ENCODE results near the gene ADCY9.
"Not testable (repeated sequence)": the region's sequence is repeated elsewhere in the genome, so short reads cannot be mapped to it uniquely, and the experiment has no call there.

Gene ADCY9

DNA sequence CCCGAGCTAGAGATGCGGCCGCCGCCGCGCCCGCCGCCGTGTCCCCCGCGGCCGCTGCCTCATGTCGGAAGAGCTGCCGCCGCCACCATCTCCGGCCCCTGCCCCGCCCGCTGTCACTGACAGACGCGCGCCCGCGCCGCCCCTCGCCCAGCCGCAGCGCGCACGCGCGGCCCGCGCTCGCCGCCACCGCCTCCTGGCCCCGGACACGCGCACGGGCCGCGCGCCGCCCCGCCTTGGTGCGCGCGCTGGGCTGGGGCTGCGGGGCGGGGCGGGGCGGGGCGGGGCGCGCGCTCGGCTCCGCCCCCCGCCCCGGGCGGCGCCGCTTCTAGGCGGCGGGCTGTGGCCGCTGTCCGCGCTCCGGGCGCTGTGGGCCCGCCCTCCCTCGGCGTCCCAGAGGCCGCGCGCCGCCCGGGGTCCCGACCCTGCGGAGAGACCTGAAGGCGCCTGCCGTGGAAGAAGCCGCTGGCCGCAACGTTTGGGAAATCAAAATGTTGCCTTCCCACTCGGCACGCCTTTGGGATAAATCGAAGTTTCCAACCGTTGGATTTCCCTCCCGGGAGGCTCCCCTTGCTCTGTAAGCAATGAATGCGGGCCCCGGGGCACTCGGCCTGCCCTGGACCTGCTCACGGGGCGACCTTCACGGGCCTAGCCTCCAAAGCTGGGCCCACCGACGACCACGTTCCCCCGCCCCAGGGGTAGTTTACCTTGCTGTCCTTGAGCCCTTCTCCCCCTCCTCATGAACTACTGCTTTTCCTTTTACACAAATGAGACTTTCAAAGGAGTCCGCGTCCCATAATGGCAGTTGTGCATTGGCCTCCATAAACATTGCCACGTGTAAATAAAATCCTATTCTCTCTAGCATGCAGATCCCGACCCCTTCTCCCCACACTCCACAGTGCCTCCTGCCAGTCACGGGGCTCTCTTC lies at the start of gene ADCY9:
TSS of gene ADCY9 (minus strand) at position 118 of the 925 bp plus-strand sequence. CDS start 1,000 bp downstream, outside the sequence.
- peak; percentile 42 for DNase-seq

GRCh38 chr16:4160658-4161430 lies 44.6 kb upstream of the ADCY9 start:
- DNase-seq, result peak; percentile 68

DNA sequence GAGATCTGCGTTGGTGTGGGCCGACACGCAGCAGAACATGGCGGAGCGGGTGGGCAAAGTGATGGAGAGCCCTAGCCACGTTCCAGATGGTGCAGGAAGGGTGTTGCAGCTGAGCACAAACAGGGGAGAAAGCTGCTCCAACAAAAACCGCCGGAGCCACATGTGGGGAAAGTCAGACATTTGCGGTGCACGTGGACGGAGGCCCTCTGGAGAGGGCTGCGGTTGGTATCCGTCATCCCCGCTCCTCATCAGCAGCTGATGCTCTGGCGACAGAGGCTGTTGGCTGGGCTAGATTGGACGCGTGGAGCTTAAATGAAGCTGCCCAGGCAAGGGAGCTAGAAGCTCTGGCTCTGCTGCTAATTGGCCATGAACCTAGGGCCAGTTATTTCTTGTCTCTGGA lies 43.5 kb upstream of the ADCY9 start:
- peak; percentile 47 for DNase-seq

GRCh38 chr16:4158143-4159093 lies 42.2 kb upstream of the ADCY9 start:
- DNase-seq, result no peak

DNA sequence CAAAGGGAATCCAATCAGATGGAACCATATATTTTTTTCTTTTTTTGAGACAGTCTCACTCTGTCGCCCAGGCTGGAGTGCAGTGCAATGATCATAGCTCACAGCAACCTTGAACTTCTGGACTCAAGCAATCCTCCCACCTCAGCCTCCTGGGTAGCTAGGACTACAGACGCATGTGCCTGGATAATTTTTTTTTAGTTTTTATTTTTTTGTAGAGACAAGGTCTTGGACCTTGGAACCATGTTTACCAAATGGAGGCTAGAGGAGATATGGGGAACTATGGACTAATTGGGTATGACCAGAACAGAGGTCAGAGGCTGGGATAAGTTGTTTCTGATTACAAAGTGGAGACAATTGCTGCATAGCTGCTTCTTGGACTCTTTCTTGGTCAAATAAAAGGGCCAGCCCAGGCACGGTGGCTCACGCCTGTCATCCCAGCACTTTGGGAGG lies 41.2 kb upstream of the ADCY9 start:
- DNase-seq, result no peak

DNA sequence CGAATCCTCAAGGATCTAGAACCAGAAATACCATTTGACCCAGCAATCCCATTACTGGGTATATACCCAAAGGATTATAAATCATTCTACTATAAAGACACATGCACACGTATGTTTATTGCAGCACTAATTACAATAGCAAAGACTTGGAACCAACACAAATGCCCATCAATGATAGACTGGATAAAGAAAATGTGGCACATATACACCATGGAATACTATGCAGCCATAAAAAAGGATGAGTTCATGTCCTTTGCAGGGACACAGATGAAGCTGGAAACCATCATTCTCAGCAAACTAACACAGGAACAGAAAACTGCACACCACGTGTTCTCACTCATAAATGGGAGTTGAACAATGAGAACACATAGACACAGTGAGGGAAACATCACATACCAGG lies 40.3 kb upstream of the ADCY9 start:
- DNase-seq, result not testable (repeated sequence)

- not testable (repeated sequence) for DNase-seq
Measured at GRCh38 chr16:4153364-4153763, 37.1 kb upstream of the ADCY9 start.

- DNase-seq, result no peak
Measured at GRCh38 chr16:4152267-4152666, 36.0 kb upstream of the ADCY9 start.

DNA sequence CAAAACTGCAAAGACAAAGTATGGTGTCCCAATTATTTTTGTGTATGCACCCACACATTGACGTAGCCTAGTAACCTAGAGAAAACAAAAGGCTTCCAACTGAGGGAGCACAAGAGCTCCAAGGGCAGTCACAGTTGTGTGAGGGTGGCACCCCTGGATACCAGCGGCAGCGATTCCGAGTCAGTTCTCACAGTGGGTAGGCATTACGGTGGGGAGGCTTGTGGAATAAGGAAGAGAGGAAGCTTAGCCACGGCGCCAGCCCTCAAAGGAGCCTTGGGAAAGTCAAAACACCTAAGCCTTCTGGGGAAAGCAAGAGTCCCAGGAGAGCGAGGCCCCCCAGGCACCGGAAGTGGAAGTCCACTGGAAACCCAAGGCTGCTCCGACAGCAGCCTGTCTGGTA lies 31.0 kb upstream of the ADCY9 start:
- no peak for DNase-seq

- peak; percentile 96 for DNase-seq
Measured at GRCh38 chr16:4142268-4142667, 26.0 kb upstream of the ADCY9 start.

- DNase-seq, result no peak
Measured at GRCh38 chr16:4141604-4142003, 25.4 kb upstream of the ADCY9 start.

DNA sequence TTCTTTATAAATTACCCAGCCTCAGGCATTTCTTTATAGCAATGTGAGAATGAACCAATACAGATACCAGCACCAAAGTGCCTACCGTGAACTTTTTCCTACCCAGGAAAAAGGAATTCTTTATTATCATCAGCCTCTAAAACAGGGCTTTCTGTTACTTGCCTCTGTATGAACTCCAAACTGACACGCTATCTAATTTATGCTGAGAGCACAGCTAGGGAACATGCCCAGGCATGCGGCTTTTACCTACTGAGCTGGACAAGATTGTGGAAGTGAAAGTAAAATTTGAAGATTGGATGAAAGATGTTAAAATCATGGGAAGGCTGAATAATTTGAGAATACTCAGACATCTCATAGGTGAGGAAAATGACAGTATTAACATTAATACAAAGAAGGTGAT lies 24.4 kb upstream of the ADCY9 start:
- DNase-seq, result peak; percentile 81

DNA sequence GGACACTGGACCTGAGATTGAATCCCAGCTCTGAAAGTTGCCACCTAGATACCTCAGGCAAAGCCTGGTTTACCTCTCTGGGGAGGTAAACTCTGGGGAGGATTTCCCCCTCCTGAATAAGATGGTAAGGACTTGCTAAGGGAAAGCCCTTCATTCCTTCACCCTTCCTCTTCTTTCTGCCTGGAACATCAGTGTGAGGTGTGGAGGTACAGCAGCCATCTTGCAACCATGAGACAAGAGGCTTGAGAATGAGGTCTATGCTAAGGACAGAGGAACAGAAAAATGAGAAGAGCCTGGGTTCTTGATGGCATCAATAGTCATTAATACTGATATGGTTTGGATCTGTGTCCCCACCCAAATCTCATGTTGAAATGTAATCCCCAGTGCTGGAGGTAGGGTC lies 23.7 kb upstream of the ADCY9 start:
- no peak for DNase-seq

- no peak for DNase-seq
Measured at GRCh38 chr16:4138713-4139112, 22.5 kb upstream of the ADCY9 start.

- no peak for DNase-seq
Measured at GRCh38 chr16:4137438-4137837, 21.2 kb upstream of the ADCY9 start.

- no peak for DNase-seq
Measured at GRCh38 chr16:4136229-4136813, 20.1 kb upstream of the ADCY9 start.

DNA sequence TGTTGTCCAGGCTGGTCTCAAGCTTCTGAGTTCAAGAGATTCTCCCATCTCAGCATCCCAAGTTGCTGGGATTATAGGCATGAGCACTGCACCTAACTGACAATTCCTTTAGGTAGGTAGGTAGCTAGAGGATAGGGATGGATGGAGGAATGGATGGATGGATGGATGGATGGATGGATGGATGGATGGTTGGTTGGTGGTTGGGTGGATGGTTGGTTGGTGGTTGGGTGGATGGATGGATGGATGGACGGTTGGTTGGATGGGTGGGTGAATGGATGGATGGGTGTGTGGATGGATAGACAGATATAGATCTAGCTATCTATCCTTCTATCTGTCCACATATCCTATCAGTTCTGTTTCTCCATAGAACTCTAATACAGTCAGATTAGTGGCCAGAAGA lies 19.3 kb upstream of the ADCY9 start:
- DNase-seq, result no peak

DNA sequence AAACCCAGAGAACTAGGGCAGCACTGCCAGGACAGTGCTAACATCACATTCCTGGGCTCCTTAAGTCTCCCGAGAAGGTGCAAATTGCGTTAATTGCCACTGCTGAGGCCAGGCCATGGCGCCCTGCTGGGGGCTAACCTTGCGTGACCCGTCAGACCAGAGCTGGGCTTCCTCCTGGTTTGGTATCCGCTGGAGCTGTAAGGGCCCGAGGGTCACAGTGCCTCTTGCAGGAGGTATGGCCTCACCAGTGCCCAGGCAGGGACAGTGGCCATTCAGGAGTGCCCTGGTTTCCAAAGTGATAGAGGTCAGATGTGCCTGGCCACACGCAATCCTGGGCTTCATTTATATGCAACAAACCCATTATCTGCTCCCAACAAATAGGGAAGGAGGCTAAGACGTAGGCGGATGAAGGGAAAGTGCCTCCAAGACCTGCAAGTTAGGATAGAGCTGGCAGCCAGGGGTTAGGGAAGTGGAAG lies 17.7 kb upstream of the ADCY9 start:
- DNase-seq, result no peak

DNA sequence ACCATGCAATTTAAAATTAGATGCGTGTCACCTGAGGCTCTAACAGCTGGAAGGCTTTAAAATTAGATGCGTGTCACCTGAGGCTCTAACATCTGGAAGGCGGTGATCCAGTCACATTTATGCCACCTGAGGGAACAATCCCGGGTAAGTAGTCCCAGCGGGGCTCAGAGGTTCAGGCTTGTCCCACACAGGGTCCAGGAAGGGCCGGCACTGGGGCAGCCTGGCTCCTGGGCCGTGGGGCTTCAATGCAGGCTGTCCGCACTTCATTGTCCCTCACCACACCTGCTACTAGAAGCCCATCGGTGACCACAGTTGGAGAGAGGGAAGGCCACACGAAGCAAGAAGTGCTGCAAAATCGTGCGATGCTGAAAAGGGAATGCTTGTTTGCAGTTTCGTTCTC lies 15.4 kb upstream of the ADCY9 start:
- no peak for DNase-seq

- DNase-seq, result no peak
Measured at GRCh38 chr16:4124535-4125294, 8.5 kb upstream of the ADCY9 start.

GRCh38 chr16:4123616-4124300 lies 7.5 kb upstream of the ADCY9 start:
- DNase-seq, result no peak
